HG02623 (cell line): ENCODE results near the gene SPHK1.
A peak's percentile ranks its signal among the peaks of the same experiment; 100 is the strongest.
"Not testable (repeated sequence)": the region's sequence is repeated elsewhere in the genome, so short reads cannot be mapped to it uniquely, and the experiment has no call there.

Source experiments
- ATAC-seq: cut with Tn5 transposase; IDR thresholded peaks from one replicate; pipeline ENCODE4 v1.9.1; 2021; ENCODE audit warnings: moderate library complexity; ENCODE audit not compliant: unreplicated experiment

Gene SPHK1, protein sequence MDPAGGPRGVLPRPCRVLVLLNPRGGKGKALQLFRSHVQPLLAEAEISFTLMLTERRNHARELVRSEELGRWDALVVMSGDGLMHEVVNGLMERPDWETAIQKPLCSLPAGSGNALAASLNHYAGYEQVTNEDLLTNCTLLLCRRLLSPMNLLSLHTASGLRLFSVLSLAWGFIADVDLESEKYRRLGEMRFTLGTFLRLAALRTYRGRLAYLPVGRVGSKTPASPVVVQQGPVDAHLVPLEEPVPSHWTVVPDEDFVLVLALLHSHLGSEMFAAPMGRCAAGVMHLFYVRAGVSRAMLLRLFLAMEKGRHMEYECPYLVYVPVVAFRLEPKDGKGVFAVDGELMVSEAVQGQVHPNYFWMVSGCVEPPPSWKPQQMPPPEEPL

DNA sequence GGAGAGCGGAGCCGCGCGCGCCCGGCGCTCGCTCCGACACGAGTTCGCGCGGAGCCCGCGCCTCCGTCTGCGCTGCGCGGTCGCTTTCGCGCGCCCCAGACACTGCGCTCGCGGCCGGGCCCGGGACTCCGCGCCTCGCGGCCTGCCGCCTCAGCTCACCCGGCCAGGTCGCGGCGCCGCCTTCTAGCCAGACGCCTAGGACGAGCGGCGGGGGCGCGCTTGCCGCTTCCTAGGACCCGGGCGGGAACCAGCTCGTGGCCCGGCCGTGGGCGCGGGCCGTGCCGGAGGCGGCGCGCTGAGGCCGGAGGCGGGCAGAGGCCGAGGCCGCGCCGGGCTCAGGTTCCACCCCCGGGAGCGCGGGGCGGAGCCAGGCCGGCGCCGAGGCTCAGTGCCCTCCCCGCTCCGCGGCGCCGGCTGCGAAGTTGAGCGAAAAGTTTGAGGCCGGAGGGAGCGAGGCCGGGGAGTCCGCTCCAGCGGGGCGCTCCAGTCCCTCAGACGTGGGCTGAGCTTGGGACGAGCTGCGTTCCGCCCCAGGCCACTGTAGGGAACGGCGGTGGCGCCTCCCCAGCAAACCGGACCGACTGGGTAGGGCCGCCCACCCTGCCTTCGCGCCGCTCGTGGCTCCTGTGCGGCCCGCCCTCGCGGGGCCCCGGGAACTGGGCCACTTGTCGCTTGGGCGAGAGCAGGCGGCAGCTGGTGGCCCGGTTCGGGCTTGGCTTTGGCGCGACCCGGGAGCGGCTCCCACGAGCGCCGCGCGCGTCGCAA, at the start of gene SPHK1:
Gene SPHK1 (plus strand): TSS at position 388 of the 765 bp plus-strand sequence. CDS start 1,036 bp downstream, outside the sequence.
- ATAC-seq: peak; percentile 47

DNA sequence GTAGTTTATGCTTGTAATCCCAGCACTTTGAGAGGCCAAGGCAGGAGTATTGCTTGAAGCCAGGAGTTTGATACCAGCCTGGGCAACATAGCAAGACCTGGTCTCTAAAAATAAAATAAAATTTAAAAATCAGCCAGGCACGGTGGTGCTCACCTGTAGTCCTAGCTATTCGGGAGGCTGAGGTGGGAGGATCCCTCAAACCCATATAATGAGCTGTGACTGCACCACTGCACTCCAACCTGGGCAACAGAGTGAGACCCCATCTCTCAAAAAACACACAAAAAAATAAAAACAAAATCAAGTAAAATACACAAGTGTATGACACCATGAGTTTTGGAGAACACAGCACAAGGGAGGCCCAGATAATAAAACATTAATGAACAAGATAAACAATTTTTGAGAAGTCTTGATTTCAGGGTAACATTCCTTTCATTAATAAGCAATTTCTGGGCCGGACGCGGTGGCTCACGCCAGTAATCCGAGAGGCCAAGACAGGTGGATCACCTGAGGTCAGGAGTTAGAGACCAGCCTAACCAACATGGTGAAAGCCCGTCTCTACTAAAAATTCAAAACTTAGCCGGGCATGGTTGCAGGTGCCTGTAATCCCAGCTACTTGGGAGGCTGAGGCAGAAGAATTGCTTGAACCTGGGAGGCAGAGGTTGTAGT, 48.6 kb upstream of the SPHK1 start:
- ATAC-seq: no peak

DNA sequence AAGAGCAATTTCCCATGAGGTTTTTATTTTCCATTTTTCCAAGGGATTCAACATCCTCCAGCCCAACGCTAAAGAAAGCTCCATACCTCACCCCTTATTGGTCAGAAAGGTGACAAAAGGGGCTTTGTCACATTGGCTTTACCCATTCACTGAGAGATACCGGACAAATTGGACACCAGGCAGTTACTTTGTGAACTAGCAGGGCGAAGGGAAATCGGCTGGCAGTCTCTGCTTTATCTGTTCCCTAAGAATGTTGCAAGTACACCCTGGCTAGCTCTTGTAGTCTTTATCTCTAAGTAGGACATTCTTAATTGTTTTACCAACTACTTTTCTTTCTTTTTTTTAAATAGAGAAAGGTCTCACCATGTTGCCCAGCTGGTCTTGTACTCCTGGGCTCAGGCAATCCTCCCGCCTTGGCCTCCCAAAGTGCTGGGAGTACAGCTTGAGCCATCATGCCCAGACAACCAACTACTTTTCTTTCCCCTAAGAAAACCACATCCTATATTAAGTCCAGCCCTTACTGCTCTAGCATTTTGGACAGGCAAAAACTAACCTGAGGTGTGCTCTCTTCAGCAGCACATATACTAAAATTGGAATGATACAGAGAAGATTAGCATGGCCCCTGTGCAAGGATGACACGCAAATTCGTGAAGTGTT, 47.5 kb upstream of the SPHK1 start:
- ATAC-seq: no peak

DNA sequence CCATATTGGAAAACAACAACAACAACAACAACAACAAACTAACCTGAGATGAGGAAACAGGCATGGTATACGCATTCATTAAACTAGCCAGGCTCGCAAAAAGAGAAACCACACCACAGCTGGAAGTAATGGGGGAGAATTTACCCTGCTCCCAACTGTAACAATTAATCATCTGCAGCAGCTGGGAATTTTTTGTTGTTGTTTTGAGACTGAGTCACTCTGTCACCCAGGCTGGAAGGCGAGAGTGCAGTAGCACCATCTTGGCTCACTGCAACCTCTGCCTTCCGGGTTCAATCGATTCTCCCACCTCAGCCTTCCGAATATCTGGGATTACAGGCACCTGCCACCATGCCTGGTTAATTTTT, 47.0 kb upstream of the SPHK1 start:
- ATAC-seq: no peak

DNA sequence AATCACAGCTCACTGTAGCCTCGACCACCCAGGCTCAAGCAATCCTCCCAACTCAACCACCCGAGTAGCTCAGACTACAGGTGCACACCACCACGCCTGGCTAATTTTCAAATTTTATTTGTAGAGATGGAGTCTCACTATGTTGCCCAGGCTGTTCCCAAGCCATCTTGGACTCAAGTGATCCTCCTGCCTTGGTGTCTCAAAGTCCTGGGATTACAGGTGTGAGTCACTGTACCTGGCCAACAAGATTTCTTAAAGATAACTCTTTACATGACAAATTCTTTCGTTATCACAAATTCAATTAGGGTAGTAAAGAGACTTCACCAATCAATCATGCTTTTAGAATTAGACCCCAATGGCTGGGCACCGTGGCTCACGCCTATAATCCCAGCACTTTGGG, 43.1 kb upstream of the SPHK1 start:
- no peak for ATAC-seq

DNA sequence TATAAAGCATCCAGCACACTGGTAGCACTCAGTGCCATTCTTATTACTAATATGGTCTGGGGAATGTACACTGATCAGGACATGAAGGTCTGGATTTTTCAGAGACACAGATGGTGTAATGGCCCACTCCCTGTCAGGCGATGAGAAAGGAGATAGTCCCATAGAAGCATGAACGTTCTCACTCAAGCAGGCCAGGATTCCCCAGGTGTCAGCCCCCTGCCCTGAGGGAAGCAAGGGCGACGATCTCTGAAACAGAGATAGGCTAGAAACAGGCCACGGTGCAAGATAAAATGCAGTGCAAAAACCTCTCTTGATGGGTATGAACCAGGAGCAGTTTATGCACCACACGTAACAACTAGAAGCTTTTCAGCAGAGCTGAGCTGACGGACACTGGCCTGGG, 41.3 kb upstream of the SPHK1 start:
- ATAC-seq: no peak

DNA sequence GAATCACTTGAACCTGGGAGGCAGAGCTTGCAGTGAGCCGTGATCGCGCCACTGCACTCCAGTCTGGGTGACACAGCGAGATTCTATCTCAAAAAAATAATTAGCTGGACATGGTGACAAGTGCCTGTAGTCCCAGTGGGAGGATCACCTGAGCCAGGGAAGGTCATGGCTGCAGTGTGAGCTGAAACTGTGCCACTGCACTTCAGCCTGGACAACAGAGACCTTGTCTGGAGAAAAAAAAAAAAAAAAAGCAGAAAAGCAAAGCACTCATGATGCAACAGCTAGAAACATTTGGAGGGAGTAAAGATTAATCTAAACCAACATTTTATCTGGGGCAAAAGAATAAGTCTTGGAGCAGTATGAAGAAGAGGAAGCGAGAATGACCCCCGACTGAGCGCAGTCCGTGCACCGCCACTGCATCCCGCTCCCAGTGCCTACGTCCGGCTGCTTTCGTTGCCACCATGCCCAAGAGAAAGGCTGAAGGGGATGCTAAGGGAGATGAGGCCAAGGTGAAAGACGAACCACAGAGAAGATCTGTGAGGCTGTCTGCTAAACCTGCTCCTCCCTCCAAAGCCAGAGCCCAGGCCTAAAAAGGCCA, 38.9 kb upstream of the SPHK1 start:
- ATAC-seq: no peak

DNA sequence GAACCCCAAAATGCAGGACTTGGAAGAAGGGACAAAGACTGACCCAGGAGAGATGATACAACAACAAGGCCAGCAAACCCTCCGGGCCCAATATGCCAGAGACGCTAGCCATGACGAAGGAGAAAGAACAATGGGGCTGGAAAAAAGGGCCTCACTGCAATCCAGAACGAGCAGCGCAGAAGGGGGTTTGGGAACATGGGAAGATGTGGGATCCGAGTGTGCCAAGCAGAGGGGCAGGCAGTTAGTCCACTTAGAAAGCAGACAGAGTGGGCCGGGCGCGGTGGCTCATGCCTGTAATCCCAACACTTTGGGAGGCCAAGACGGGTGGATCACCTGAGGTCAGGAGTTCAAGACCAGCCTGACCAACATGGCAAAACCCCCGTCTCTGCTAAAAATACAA, 37.5 kb upstream of the SPHK1 start:
- ATAC-seq: not testable (repeated sequence)

DNA sequence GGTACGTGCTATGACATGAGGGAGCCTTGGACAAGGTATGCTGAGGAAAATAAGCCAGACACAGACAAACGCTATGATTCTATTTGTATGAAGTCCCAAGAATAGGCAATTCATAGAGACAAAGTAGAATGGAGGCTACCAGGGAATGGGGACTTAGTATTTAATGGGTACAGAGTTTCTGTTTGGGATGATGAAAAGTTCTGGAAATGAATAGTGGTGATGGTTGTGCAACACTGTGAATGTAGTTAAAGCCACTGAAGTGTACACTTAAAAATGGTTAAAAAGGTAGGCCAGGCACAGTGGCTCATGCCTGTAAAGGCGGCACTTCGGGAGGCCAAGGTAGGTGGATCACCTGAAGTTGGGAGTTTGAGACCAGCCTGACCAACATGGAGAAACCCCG, 33.9 kb upstream of the SPHK1 start:
- no peak for ATAC-seq

DNA sequence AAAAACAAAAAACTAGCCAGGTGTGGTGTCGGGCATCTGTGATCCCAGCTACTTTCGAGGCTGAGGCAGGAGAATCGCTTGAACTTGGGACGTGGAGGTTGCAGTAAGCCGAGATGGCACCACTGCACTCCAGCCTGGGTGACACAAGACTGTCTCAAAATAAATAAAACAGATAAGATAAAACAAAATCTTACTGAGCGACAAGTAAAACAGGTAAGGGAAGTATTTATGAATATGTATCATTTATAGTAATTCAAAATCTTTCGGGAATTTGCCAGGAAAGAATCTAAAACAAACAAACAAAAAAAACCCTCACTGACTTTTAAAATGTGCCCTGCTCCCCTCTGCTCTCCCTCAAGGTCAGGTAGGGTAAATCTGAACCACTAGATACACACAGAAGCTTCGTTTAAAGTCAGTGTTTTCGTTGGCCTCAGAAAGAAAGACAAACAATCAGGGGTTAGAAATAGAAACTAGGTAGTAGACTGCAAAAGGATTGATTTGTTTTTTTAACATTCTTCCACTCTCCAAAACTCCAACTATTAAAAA, 32.8 kb upstream of the SPHK1 start:
- ATAC-seq: no peak

DNA sequence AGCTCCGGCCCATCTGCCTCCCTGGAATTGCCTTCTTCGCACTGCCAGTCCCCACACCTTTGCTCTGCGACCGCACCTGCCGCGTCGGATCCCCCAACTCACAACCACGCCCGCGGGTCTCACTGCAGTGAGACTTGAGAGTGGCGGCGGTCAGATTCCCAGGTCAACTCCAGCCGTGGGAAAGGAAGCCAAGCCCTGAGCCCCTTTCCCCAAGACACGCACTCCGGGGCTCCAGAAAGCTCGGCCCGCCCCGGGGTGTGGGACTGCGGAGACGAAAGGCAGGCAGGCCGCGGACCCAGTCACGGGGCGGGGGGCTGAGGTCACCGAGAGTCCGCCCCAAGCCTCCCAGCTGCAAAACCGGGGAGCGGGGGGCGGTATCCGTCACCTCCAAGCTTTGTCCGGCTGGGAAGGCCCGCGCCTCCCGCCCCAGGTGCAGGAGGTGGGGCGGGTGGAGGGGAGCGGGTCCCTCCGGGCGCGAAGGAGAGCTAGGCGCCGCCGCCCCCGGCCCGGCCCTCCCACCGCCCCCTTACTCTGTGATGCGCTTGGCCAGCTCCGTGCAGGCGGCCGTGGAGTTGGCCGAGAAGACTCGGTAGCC, 31.3 kb upstream of the SPHK1 start:
- ATAC-seq: peak; percentile 21

DNA sequence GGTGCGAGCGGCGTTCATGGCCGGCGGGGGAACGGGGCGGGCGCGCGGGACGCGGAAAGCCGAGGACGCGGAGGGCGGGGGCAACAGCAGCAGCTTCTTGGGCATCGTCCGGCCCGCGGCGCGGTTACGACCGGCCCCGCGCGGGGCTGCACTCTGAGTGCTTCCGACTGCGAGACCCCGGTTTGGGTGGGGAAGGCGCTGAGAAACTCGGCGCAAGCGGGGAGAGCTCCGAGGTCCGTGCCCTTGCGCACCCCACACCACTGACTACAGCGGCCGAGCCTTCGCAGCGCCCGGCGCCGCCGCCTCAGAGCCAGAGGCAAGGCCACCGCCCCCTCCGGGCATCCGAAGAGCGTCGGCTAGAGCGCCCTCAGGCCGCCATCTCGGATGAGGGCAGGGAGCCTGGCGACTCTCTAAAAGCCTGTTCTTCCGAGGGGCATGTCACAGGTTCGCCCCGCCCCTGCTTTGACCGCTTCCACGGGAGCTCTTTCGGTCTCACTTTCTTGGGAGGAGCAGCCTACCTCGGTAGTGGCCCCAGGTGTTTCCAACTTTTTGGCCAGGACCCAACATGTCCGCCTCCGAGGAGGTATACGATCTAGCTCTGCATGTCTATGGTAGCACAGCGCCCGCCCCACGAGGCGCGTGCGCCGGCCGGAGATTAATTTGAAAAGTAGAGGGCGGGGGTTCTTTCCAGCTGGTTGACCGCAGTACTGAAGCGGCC, 30.7 kb upstream of the SPHK1 start, which contains the start of gene PRPSAP1:
Gene PRPSAP1 (minus strand): TSS at position 318 of the 718 bp plus-strand sequence. CDS start 213 bp downstream, at position 105.
- ATAC-seq: peak; percentile 90

DNA sequence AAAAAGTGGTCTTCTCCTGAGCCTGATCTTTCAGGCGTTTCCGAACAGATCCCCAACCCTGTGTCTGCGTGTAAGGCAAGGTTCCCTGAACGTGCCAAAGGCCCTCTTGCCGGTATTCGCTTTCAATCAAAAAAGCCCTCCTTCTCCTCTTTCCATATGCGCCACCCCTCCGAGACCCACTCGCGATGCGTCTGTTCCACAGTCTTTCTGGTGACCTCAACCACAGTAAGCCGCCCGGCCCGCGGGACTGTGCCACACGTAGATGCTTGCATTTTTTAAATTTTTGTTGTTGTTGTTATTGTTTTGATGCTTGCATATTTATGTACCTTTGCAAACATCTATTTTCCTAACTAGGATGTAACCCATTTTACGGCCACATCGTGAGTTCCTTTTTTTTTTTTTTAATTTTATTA, 30.1 kb upstream of the SPHK1 start:
- no peak for ATAC-seq

DNA sequence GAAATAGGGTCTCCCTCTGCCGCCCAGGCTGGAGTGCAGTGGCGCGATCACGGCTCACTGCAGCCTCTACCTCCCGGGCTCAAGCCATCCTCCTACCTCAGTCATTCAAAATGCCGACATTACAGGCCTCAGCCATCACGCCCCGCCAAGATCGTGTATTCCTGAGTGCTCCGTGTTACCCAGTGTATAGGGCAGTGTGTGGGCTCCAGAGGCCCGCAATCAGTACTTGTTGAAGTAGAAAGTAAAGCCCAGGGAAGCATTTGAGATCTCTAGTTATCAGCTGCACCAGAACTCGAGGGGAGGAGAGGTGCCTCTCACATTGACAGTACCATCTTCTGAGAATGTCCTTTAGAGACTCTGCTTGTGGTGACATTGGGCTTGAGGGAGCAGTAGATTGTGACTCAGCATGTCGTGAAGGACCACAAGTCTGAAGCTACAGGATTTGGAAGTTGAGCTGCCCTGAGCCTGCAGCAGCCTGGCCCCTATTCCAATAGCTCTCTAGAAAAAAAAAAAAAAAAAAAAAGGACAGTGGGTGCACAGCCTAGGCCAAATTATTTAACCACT, 29.6 kb upstream of the SPHK1 start:
- ATAC-seq: no peak

DNA sequence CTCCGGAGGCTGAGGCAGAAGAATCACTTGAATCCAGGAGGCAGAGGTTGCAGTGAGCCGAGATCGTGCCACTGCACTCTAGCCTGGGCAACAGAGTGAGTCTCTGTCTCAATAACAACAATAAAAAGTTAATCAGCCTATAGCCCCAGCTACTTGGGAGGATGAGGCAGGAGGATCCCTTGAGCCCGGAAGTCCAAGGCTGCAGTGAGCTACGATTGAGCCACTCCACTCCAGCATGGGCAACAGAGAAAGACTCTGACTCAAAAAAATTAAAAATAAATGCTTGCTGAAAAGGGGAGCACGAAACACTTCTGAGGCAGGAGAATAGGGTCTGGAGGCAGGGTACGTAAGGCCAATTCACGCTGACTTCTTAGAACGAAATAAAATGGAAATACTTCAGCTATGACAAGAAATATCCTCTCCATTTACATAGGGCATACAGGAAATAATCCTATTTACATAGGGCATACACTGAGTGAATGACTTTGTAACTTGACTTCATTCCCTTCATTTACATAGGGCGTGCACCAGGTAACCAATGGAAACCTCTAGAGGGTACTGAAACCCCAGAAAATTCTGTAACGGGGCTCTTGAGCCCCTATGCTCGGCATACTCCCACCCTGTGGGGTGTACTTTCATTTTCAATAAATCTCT, 27.5 kb upstream of the SPHK1 start:
- ATAC-seq: no peak

DNA sequence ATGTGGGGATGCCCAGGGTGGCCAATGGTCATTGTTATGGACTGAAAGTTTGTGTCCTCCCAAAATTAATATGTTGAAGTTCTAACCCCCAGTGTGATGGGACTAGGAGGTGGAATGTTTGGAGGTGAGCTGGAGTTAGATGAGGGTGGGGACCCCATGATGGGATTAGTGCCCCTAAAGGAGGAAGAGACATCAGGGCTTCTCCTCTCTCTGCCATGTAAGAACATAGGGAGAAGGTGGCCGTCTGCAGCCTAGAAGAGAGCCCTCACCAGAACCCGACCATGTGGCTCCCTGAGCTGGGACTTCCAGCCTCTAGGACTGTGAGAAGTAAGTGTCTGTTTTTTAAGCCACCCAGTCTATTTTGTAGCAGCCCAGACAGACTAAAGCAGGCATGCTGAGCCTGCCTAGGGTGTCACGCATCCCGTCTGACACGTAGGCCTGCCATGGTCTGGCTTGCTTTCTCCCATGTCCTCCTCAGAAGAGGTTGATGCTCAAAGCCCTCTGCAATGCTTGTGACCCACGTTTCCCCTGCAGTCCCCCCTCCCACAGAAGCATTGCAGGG, 26.7 kb upstream of the SPHK1 start:
- ATAC-seq: no peak

DNA sequence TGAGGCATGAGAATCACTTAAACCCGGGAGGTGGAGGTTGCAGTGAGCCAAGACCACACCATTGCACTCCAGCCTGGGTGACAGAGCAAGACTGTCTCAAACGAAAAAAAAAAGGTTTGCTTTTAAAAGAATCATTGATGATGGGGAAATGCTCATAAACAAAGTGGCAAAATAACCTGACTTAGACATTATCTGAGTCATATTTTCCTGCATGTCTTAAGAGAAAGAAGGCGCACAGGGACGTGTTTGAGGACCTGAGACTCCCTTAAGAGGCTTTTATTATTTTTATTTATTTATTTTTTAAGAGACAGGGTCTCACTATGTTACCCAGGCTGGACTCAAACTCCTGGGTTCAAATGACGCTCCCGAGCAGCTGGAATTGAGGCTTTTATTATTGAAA, 25.0 kb upstream of the SPHK1 start:
- ATAC-seq: no peak

DNA sequence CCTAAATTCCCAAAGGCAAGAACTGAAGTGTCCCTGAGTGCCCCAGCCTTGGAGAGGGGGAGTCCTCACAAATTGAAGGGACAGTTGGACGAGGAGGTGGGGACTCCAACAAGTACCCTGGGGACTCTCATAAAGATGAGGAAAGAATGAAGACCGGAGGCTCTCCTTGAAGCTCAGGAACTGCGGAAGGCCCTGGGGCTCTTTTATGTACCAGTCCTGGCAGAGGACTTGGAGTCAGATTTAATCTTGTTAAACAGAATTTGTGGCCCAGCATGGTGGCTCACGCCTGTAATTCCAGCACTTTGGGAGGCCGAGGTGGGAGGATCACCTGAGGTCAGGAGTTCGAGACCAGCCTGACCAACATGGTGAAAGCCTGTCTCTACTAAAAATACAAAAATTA, 24.6 kb upstream of the SPHK1 start:
- ATAC-seq: not testable (repeated sequence)
